Measurements from ENCODE around the gene MRPS30. TPM values are rescaled to one million over a fixed set of nuclear protein-coding genes. Genes with fewer than 3 reads are reported as not detected.
"Not testable (repeated sequence)": the region's sequence is repeated elsewhere in the genome, so short reads cannot be mapped to it uniquely, and the experiment has no call there.

The MRPS30 gene
- total RNA-seq, 1 donor from 2014 or later = 39.9 TPM

- H3K27ac ChIP-seq = peak overlapping the region; percentile 62 to 81
- peak; percentile 8 to 65 for DNase-seq (ENCODE audit: low spot score in 2 of 2)
- no peaks in the 10 kb centered on the region for H3K27me3 ChIP-seq
- intact Hi-C loops (cut with DNase I) = loop anchor here (2.0 to 5.0 kb wide), 4 partner anchors 19 to 1497 kb away; partner anchors contain the start of genes HMGCS1, PAIP1 and TMEM267
- peaks cover 9 to 21% of the 10 kb centered on the region in 2 donors for H3K36me3 ChIP-seq
- TF ChIP-seq CTCF (IDR thresholded peaks at IDR 0.05) = no peak
- H3K4me1 ChIP-seq = peaks cover 2 to 8% of the 10 kb centered on the region in 2 donors
- H3K4me3 ChIP-seq = peak overlapping the region; percentile 66 to 79
- H3K9me3 ChIP-seq = no peaks in the 10 kb centered on the region
Measured at GRCh38 chr5:44809215-44809955, 638 bp downstream of the MRPS30 start.

GRCh38 chr5:44809956-44810420, 1.2 kb downstream of the MRPS30 start:
- Histone ChIP-seq H3K4me3 (peak overlapping the region; percentile 66 to 79), H3K27ac (peak overlapping the region in 1 of 2 donors; percentile 62), H3K36me3 (peaks cover 13 to 27% of the 10 kb centered on the region in 2 donors), H3K9me3 (no peaks in the 10 kb centered on the region), H3K27me3 (no peaks in the 10 kb centered on the region), H3K4me1 (peaks cover 2 to 8% of the 10 kb centered on the region in 2 donors)
- intact Hi-C loops (cut with DNase I) = loop anchor here (2.0 to 5.0 kb wide), 4 partner anchors 19 to 1497 kb away; partner anchors contain the start of genes HMGCS1, PAIP1 and TMEM267
- DNase-seq (ENCODE audit: low spot score in 2 of 2) = no peak
- TF ChIP-seq CTCF (IDR thresholded peaks at IDR 0.05) = no peak

GRCh38 chr5:44814761-44815160, 6.0 kb downstream of the MRPS30 start:
- H3K4me3 ChIP-seq = no peak overlapping the region
- no peak for TF ChIP-seq CTCF (IDR thresholded peaks at IDR 0.05)
- peaks cover 0 to 6% of the 10 kb centered on the region in 2 donors for H3K4me1 ChIP-seq
- H3K36me3 ChIP-seq = peaks cover 25 to 67% of the 10 kb centered on the region in 2 donors
- H3K27ac ChIP-seq = no peak overlapping the region
- H3K27me3 ChIP-seq = no peaks in the 10 kb centered on the region
- no peaks in the 10 kb centered on the region for H3K9me3 ChIP-seq
- no peak for DNase-seq (ENCODE audit: low spot score in 2 of 2)
- intact Hi-C loops (cut with DNase I) = no loop called here

GRCh38 chr5:44821164-44821563, 12.4 kb downstream of the MRPS30 start:
- Histone ChIP-seq H3K4me3 (no peak overlapping the region), H3K27me3 (no peaks in the 10 kb centered on the region), H3K4me1 (no peaks in the 10 kb centered on the region), H3K9me3 (no peaks in the 10 kb centered on the region), H3K36me3 (peaks cover 3 to 43% of the 10 kb centered on the region in 2 donors), H3K27ac (no peak overlapping the region)
- intact Hi-C loops (cut with DNase I) = no loop called here
- DNase-seq (ENCODE audit: low spot score in 2 of 2) = no peak
- no peak for TF ChIP-seq CTCF (IDR thresholded peaks at IDR 0.05)

GRCh38 chr5:44824662-44825061, 15.9 kb downstream of the MRPS30 start:
- H3K4me3 ChIP-seq; H3K27ac ChIP-seq; H3K4me1 ChIP-seq; intact Hi-C loops (cut with DNase I); DNase-seq (ENCODE audit: low spot score in 2 of 2); H3K9me3 ChIP-seq; H3K27me3 ChIP-seq: not testable (repeated sequence)
- peaks cover 0 to 16% of the 10 kb centered on the region in 2 donors for H3K36me3 ChIP-seq

- no peaks in the 10 kb centered on the region for H3K9me3 ChIP-seq
- no peak for DNase-seq (ENCODE audit: low spot score in 2 of 2)
- no peaks in the 10 kb centered on the region for H3K4me1 ChIP-seq
- no peak overlapping the region for H3K27ac ChIP-seq
- intact Hi-C loops (cut with DNase I) = no loop called here
- H3K4me3 ChIP-seq = no peak overlapping the region
- peaks cover 0 to 1% of the 10 kb centered on the region in 2 donors for H3K36me3 ChIP-seq
- no peaks in the 10 kb centered on the region for H3K27me3 ChIP-seq
- TF ChIP-seq CTCF (IDR thresholded peaks at IDR 0.05) = no peak
Measured at GRCh38 chr5:44827681-44828080, 18.9 kb downstream of the MRPS30 start.
